Caco-2 (cell line): ENCODE results near the gene AOPEP. TPM values are rescaled to one million over a fixed set of nuclear protein-coding genes. Genes with fewer than 3 reads are reported as not detected.

ENCODE experiments used
- BruUV-seq: library from RNA; stranded (reverse); fragments of 400-500 nt; replicated peaks from 2 replicates; lab custom pipeline; 2021; lab: Mats Ljungman, UMichigan
- CTCF ChIA-PET: fragments of 300-600 bp; sonication (Branson Sonifier 250); formaldehyde crosslinking; loops from one replicate; lab custom pipeline; 2022; ENCODE audit warnings: antibody characterized with exemption; lab: Charles Lee
- POLR2A ChIA-PET: fragments of 300-600 bp; sonication (Branson Sonifier 250); formaldehyde crosslinking; loops from one replicate; lab custom pipeline; 2022; ENCODE audit warnings: antibody characterized with exemption; lab: Charles Lee
- DNase-seq, 2 experiments: peaks; one replicate each; pipeline versions ENCODE4 v3.0.0 to v3.0.0-alpha.2; 2020 to 2022
- H3K27me3 ChIP-seq: replicated peaks from 2 replicates; pipeline ENCODE4 v1.6.0; 2011; ENCODE audit warnings: low read length; ENCODE audit not compliant: control insufficient read depth, insufficient read depth
- H3K36me3 ChIP-seq: 2 replicates; pipeline ENCODE4 v1.5.1; 2011; ENCODE audit warnings: low read length; ENCODE audit not compliant: control insufficient read depth, insufficient read depth
- H3K4me1 ChIP-seq: fragments of 250-450 bp; sonication (Bioruptor Pico); 2 replicates; pipeline ENCODE4 v1.5.1; 2020; ENCODE audit warnings: mild to moderate bottlenecking
- H3K4me3 ChIP-seq: 2 replicates; pipeline ENCODE4 v1.5.1; 2011; ENCODE audit warnings: low read depth, mild to moderate bottlenecking, control low read depth, low read length
- H3K9me3 ChIP-seq: fragments of 250-450 bp; sonication (Bioruptor Pico); 2 replicates; pipeline ENCODE4 v1.5.1; 2020; ENCODE audit warnings: mild to moderate bottlenecking, moderate library complexity
- H3K27ac Mint-ChIP-seq: one replicate; pipeline ENCODE4 v1.8.0; 2022; ENCODE audit warnings: mixed read lengths; ENCODE audit not compliant: unreplicated experiment
- H3K27me3 Mint-ChIP-seq: one replicate; pipeline ENCODE4 v1.8.0; 2022; ENCODE audit warnings: mixed read lengths; ENCODE audit not compliant: insufficient read depth, unreplicated experiment
- H3K36me3 Mint-ChIP-seq: one replicate; pipeline ENCODE4 v1.8.0; 2022; ENCODE audit warnings: mild to moderate bottlenecking, mixed read lengths; ENCODE audit not compliant: insufficient read depth, unreplicated experiment
- H3K4me1 Mint-ChIP-seq: one replicate; pipeline ENCODE4 v1.8.0; 2022; ENCODE audit warnings: low read depth, mixed read lengths; ENCODE audit not compliant: unreplicated experiment
- H3K4me3 Mint-ChIP-seq: one replicate; pipeline ENCODE4 v1.8.0; 2022; ENCODE audit warnings: mild to moderate bottlenecking, moderate library complexity, mixed read lengths; ENCODE audit not compliant: unreplicated experiment
- H3K9me3 Mint-ChIP-seq: one replicate; pipeline ENCODE4 v1.8.0; 2022; ENCODE audit warnings: mixed read lengths; ENCODE audit not compliant: unreplicated experiment
- CTCF ChIP-seq, 2 experiments: fragments of 200-600 bp in 1 of 2; IDR thresholded peaks; 1 replicate in 1 of 2; 2 replicates in 1 of 2; pipeline versions ENCODE4 v1.5.1 to v1.8.0; 2011 to 2022; ENCODE audit warnings: antibody characterized with exemption in 1 of 2, control low read depth in 1 of 2, inconsistent platforms in 1 of 2, low read depth in 1 of 2, low read length in 1 of 2, mild to moderate bottlenecking in 1 of 2, moderate library complexity in 1 of 2; ENCODE audit not compliant: insufficient read depth in 1 of 2, severe bottlenecking in 1 of 2, unreplicated experiment in 1 of 2
- intact Hi-C: fragments of 100-400 bp; cut with micrococcal nuclease; formaldehyde crosslinking; loops from one replicate; pipeline ENCODE4 v1.10.0; 2022; ENCODE audit not compliant: unreplicated experiment
- total RNA-seq: library from RNA; stranded (reverse); gene quantifications from 2 replicates; pipeline ENCODE4 v1.2.3, GENCODE V29; 2022

The AOPEP gene
- total RNA-seq, 1 experiment from 2014 or later: 63.3 TPM

GRCh38 chr9:94758031-94758430, 31.5 kb downstream of the AOPEP start:
- no peak for TF ChIP-seq CTCF (IDR thresholded peaks at IDR 0.05; ENCODE audit: insufficient read depth in 1 of 2, low read depth in 1 of 2, low read length in 1 of 2, severe bottlenecking in 1 of 2, unreplicated experiment in 1 of 2)
- no TSS peak for BruUV-seq
- no peaks in the 10 kb centered on the region for H3K9me3 Mint-ChIP-seq
- Histone ChIP-seq H3K4me1 (no peaks in the 10 kb centered on the region), H3K36me3 (no peaks in the 10 kb centered on the region; the same call in 1 of the 2 replicates), H3K4me3 (no peak overlapping the region), H3K27me3 (no peaks in the 10 kb centered on the region), H3K9me3 (no peaks in the 10 kb centered on the region)
- no peaks in the 10 kb centered on the region for H3K4me1 Mint-ChIP-seq
- no peaks in the 10 kb centered on the region for H3K27me3 Mint-ChIP-seq
- peaks cover 7% of the 10 kb centered on the region for H3K36me3 Mint-ChIP-seq
- H3K4me3 Mint-ChIP-seq: no peak overlapping the region
- POLR2A ChIA-PET: no interaction called here
- H3K27ac Mint-ChIP-seq: no peak overlapping the region
- DNase-seq: no peak
- intact Hi-C loops: no loop called here
- CTCF ChIA-PET: no interaction called here

- Mint-ChIP-seq H3K27me3 (no peaks in the 10 kb centered on the region), H3K4me1 (no peaks in the 10 kb centered on the region), H3K36me3 (peaks cover 7% of the 10 kb centered on the region), H3K27ac (no peak overlapping the region), H3K9me3 (no peaks in the 10 kb centered on the region), H3K4me3 (no peak overlapping the region)
- H3K27me3 ChIP-seq: no peaks in the 10 kb centered on the region
- H3K36me3 ChIP-seq: no peaks in the 10 kb centered on the region; the same call in 1 of the 2 replicates
- no peaks in the 10 kb centered on the region for H3K4me1 ChIP-seq
- DNase-seq: no peak
- H3K4me3 ChIP-seq: no peak overlapping the region
- H3K9me3 ChIP-seq: no peaks in the 10 kb centered on the region
- CTCF ChIA-PET: no interaction called here
- no peak for TF ChIP-seq CTCF (IDR thresholded peaks at IDR 0.05; ENCODE audit: insufficient read depth in 1 of 2, low read depth in 1 of 2, low read length in 1 of 2, severe bottlenecking in 1 of 2, unreplicated experiment in 1 of 2)
- POLR2A ChIA-PET: no interaction called here
- intact Hi-C loops: no loop called here
- no TSS peak for BruUV-seq
These were observed 32.4 kb downstream of the AOPEP start for GRCh38 chr9:94758880-94759279.

GRCh38 chr9:94760010-94760409, 33.5 kb downstream of the AOPEP start:
- POLR2A ChIA-PET: no interaction called here

More at GRCh38 chr9:94760010-94760409, 33.5 kb downstream of the AOPEP start:
- Histone ChIP-seq H3K9me3 (no peaks in the 10 kb centered on the region), H3K27me3 (no peaks in the 10 kb centered on the region), H3K36me3 (no peaks in the 10 kb centered on the region; the same call in 1 of the 2 replicates), H3K4me1 (no peaks in the 10 kb centered on the region), H3K4me3 (no peak overlapping the region)
- H3K27me3 Mint-ChIP-seq: no peaks in the 10 kb centered on the region
- no peak overlapping the region for H3K4me3 Mint-ChIP-seq
- H3K9me3 Mint-ChIP-seq: no peaks in the 10 kb centered on the region
- peaks cover 7% of the 10 kb centered on the region for H3K36me3 Mint-ChIP-seq
- intact Hi-C loops: no loop called here
- H3K27ac Mint-ChIP-seq: no peak overlapping the region
- CTCF ChIA-PET: no interaction called here
- TF ChIP-seq CTCF (IDR thresholded peaks at IDR 0.05; ENCODE audit: insufficient read depth in 1 of 2, low read depth in 1 of 2, low read length in 1 of 2, severe bottlenecking in 1 of 2, unreplicated experiment in 1 of 2): no peak
- BruUV-seq: TSS peak; percentile 75
- no peak for DNase-seq
- H3K4me1 Mint-ChIP-seq: no peaks in the 10 kb centered on the region
